HepG2 (cell line): ENCODE results near the gene ATXN2. TPM values are rescaled to one million over a fixed set of nuclear protein-coding genes. Genes with fewer than 3 reads are reported as not detected.

Experiments
- ATAC-seq: fragments of 200-7000 bp; cut with Tn5 transposase; 3 replicates; pipeline ENCODE4 v1.9.1; 2020; ENCODE audit warnings: mild to moderate bottlenecking, moderate library complexity
- BruUV-seq: library from RNA; stranded (reverse); fragments of 400-500 nt; replicated peaks from 2 replicates; lab custom pipeline; 2021; lab: Mats Ljungman, UMichigan
- CTCF ChIA-PET: fragments of 300-600 bp; formaldehyde crosslinking; extraction: SDS; loops from one replicate; lab custom pipeline; 2021; ENCODE audit warnings: low total read pairs, inconsistent platforms, low intra/inter-chr PET ratio; lab: Yijun Ruan, JAX
- POLR2A ChIA-PET: fragments of 350-600 bp; sonication (Branson Sonifier 250); formaldehyde crosslinking; loops from one replicate; lab custom pipeline; 2020; ENCODE audit warnings: antibody characterized with exemption, inconsistent platforms; lab: Yijun Ruan, JAX
- DNase-seq: peaks from one replicate; pipeline ENCODE4 v3.0.0-alpha.2; 2015; ENCODE audit warnings: low spot score
- FAIRE-seq: peaks from 3 replicates; lab custom pipeline; 2011; peaks lifted over from hg19 to GRCh38; lab: Jason Lieb, UNC
- H2AFZ ChIP-seq: one replicate; pipeline ENCODE4 v1.6.1; 2011; ENCODE audit warnings: low read length, inconsistent platforms
- H3K27ac ChIP-seq: fragments of 300-600 bp; 3 replicates; pipeline ENCODE4 v1.8.0; 2011; ENCODE audit warnings: mixed run types, mild to moderate bottlenecking, mixed read lengths, low read length, inconsistent platforms; ENCODE audit not compliant: insufficient read depth; ENCODE audit errors: extremely low read length
- H3K27me3 ChIP-seq, 2 experiments: fragments of 200-600 bp in 1 of 2; 2 replicates in 1 of 2; 3 replicates in 1 of 2; pipeline versions ENCODE4 v1.6.0 to v1.8.0; 2011; ENCODE audit warnings: low read length in 2 of 2, mild to moderate bottlenecking in 2 of 2, moderate library complexity in 2 of 2, inconsistent platforms in 1 of 2; ENCODE audit not compliant: insufficient read depth in 2 of 2, control insufficient read depth in 1 of 2
- H3K36me3 ChIP-seq, 2 experiments: fragments of 200-600 bp in 1 of 2; replicated peaks in 1 of 2; 2 replicates in 1 of 2; 3 replicates in 1 of 2; pipeline versions ENCODE4 v1.5.1 to v1.8.0; 2011; ENCODE audit warnings: low read length in 2 of 2, inconsistent platforms in 1 of 2; ENCODE audit not compliant: insufficient read depth in 2 of 2, control insufficient read depth in 1 of 2
- H3K4me1 ChIP-seq: 2 replicates; pipeline ENCODE4 v1.5.1; 2012; ENCODE audit warnings: low read length, inconsistent platforms; ENCODE audit not compliant: insufficient read depth
- H3K4me2 ChIP-seq: 2 replicates; pipeline ENCODE4 v1.6.0; 2011; ENCODE audit warnings: low read depth, low read length, inconsistent platforms
- H3K4me3 ChIP-seq, 3 experiments: fragments of 200-600 bp in 1 of 3; sonication (generic), shearing (Covaris generic) in 1 of 3; replicated peaks in 1 of 3; 2 replicates each; pipeline ENCODE4 v1.5.1; 2011 to 2016; ENCODE audit warnings: low read length in 3 of 3, inconsistent platforms in 2 of 3, low read depth in 2 of 3, mild to moderate bottlenecking in 2 of 3, control low read depth in 1 of 3, mixed read lengths in 1 of 3; ENCODE audit not compliant: insufficient read depth in 1 of 3
- H3K79me2 ChIP-seq: one replicate; pipeline ENCODE4 v1.6.1; 2011; ENCODE audit warnings: low read length, inconsistent platforms; ENCODE audit not compliant: insufficient read depth
- H3K9ac ChIP-seq: 2 replicates; pipeline ENCODE4 v1.6.0; 2011; ENCODE audit warnings: mild to moderate bottlenecking, low read depth, low read length, inconsistent platforms; ENCODE audit not compliant: insufficient read depth
- H3K9me3 ChIP-seq: 2 replicates; pipeline ENCODE4 v1.5.1; 2012; ENCODE audit warnings: mild to moderate bottlenecking, low read length
- H4K20me1 ChIP-seq: 2 replicates; pipeline ENCODE4 v1.6.0; 2011; ENCODE audit warnings: inconsistent platforms, mild to moderate bottlenecking, low read length, moderate library complexity; ENCODE audit not compliant: insufficient read depth
- FOSL1 ChIP-seq: sonication (generic); formaldehyde crosslinking; IDR thresholded peaks from 2 replicates; pipeline ENCODE4 v1.9.0; 2021; ENCODE audit warnings: missing genetic modification reagents, borderline replicate concordance
- HNF4A ChIP-seq: sonication (generic); formaldehyde crosslinking; IDR thresholded peaks from 2 replicates; pipeline ENCODE4 v1.4.0; 2020; ENCODE audit warnings: missing genetic modification reagents
- NFE2L2 ChIP-seq: fragments of 150-350 bp; IDR thresholded peaks from 2 replicates; pipeline ENCODE4 v1.6.1; 2014; ENCODE audit warnings: low read length
- SIN3B ChIP-seq: fragments of 150-350 bp; IDR thresholded peaks from 2 replicates; pipeline ENCODE4 v1.6.1; 2014; ENCODE audit warnings: low read length
- ZBTB3 ChIP-seq: sonication (generic); formaldehyde crosslinking; IDR thresholded peaks from 2 replicates; pipeline ENCODE4 v1.4.0; 2020; ENCODE audit warnings: low read depth, mild to moderate bottlenecking, moderate library complexity, missing genetic modification reagents, borderline replicate concordance
- ZFP36L2 ChIP-seq: sonication (generic); formaldehyde crosslinking; IDR thresholded peaks from 2 replicates; pipeline ENCODE4 v1.4.0; 2020; ENCODE audit warnings: missing genetic modification reagents
- WGBS: methylation state at CpG from one replicate; pipeline ENCODE4 v1.1.6; 2017; ENCODE audit warnings: low lambda C conversion rate; 5-methylcytosine and 5-hydroxymethylcytosine counted together
- in situ Hi-C: cut with HindIII; loops from 2 replicates; pipeline ENCODE4 v1.10.0; 2017; ENCODE audit warnings: low pct_unique_long_range_greater_than_20kb; ENCODE audit not compliant: extremely low pct_ligation_motif_present
- intact Hi-C: fragments of 100-400 bp; cut with micrococcal nuclease; formaldehyde crosslinking; loops from one replicate; pipeline ENCODE4 v1.10.0; 2022; ENCODE audit not compliant: unreplicated experiment
- polyA plus RNA-seq, 8 experiments: library from polyadenylated mRNA; depleted of rRNA in 3 of 8; stranded (reverse) in 7 of 8; unstranded in 1 of 8; fragments of >200 nt; fragmentation: Illumina TruSeq in 4 of 8; extraction: Trizol in 4 of 8; gene quantifications; 2 replicates each; pipeline versions ENCODE4 v1.2.1 to v1.2.3, GENCODE V29; 2011 to 2016; ENCODE audit warnings: low read depth in 4 of 8, missing spikeins in 1 of 8, mixed read lengths in 1 of 8; ENCODE audit not compliant: insufficient read depth in 1 of 8
- total RNA-seq, 5 experiments: library from RNA; depleted of rRNA; stranded (reverse); fragments of >200 nt; fragmentation: Illumina TruSeq; extraction: Trizol; gene quantifications; 2 replicates each; pipeline ENCODE4 v1.2.3, GENCODE V29; 2016; ENCODE audit warnings: low read depth in 1 of 5
- TF ChIP-seq, protein P1 (sequence below): sonication (generic); formaldehyde crosslinking; IDR thresholded peaks from 2 replicates; pipeline ENCODE4 v1.4.0; 2020; ENCODE audit warnings: missing genetic modification reagents, borderline replicate concordance
- TF ChIP-seq, protein P2 (sequence below): sonication (generic); formaldehyde crosslinking; IDR thresholded peaks from 2 replicates; pipeline ENCODE4 v1.9.0; 2021; ENCODE audit warnings: mild to moderate bottlenecking, missing genetic modification reagents
- TF ChIP-seq, protein P3 (sequence below): sonication (generic); formaldehyde crosslinking; IDR thresholded peaks from 2 replicates; pipeline ENCODE4 v1.5.0; 2020; ENCODE audit warnings: missing genetic modification reagents, mild to moderate bottlenecking, borderline replicate concordance

Gene ATXN2
- total and polyA plus RNA-seq, 2 of the 13 experiments (the other 11 are each of a cell fraction or from before 2014, with no cell fraction given): 18.1 to 27.1 TPM

DNA sequence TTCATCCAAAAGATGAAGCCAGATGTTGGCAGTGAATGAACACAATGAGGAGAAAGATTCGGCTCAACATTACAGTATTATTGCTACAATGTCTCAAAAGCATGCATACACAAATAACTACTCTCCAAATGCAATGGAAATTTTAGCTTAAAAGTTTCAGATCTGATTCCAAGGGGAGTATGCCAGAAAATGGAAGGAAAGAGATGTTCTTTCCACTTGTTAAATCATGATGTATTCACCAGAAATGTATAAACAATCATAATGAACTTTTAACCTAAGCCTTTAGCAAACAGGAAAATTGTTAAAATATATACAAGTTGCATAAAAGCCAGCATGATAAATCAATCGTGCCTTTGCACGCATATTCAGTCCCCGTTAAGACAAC lies 131.3 kb downstream of the ATXN2 start (continued):
- TF ChIP-seq, protein P1, sequence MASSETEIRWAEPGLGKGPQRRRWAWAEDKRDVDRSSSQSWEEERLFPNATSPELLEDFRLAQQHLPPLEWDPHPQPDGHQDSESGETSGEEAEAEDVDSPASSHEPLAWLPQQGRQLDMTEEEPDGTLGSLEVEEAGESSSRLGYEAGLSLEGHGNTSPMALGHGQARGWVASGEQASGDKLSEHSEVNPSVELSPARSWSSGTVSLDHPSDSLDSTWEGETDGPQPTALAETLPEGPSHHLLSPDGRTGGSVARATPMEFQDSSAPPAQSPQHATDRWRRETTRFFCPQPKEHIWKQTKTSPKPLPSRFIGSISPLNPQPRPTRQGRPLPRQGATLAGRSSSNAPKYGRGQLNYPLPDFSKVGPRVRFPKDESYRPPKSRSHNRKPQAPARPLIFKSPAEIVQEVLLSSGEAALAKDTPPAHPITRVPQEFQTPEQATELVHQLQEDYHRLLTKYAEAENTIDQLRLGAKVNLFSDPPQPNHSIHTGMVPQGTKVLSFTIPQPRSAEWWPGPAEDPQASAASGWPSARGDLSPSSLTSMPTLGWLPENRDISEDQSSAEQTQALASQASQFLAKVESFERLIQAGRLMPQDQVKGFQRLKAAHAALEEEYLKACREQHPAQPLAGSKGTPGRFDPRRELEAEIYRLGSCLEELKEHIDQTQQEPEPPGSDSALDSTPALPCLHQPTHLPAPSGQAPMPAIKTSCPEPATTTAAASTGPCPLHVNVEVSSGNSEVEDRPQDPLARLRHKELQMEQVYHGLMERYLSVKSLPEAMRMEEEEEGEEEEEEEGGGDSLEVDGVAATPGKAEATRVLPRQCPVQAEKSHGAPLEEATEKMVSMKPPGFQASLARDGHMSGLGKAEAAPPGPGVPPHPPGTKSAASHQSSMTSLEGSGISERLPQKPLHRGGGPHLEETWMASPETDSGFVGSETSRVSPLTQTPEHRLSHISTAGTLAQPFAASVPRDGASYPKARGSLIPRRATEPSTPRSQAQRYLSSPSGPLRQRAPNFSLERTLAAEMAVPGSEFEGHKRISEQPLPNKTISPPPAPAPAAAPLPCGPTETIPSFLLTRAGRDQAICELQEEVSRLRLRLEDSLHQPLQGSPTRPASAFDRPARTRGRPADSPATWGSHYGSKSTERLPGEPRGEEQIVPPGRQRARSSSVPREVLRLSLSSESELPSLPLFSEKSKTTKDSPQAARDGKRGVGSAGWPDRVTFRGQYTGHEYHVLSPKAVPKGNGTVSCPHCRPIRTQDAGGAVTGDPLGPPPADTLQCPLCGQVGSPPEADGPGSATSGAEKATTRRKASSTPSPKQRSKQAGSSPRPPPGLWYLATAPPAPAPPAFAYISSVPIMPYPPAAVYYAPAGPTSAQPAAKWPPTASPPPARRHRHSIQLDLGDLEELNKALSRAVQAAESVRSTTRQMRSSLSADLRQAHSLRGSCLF (CRISPR knock-in tag): no peak
- no peak for TF ChIP-seq ZFP36L2 (CRISPR knock-in tag)

DNA sequence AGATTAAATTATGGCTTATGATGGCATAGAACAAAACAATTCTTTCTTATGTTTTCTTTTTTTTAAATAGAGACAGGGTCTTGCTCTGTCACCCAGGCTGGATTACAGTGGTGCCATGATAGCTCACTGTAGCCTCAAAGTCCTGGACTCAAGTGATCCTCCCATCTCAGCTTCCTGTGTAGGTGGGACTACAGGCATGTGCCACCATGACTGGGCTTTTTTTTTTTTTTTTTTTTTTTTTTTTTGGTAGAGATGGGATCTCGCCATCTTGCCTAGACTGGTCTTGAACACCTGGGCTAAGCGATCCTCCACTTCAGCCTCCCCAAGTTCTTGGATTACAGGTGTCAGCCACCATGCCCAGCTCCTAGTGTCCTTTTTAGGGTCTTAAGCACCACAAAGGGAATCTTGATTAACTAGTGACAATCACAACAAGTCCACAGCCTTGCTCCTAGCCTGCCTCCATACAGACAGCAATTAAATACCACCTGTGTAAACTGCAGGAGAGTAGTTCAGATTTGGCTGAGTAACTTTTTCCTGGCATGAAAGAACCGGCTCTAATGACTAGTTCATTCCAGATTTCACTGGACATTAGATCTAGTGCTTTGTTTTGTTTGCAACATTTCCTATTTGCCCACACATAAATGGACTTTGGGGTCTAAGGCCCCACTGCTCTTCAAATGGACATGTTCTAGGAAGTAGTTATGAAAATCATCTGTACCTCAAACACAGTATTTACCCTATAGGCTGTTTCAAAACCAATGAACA lies 131.8 kb downstream of the ATXN2 start:
- POLR2A ChIA-PET: no interaction called here
- H3K4me3 ChIP-seq: no peak overlapping the region
- no peaks in the 10 kb centered on the region for H3K79me2 ChIP-seq
- CTCF ChIA-PET: no interaction called here
- no peak overlapping the region for H3K9ac ChIP-seq
- H3K9me3 ChIP-seq: no peaks in the 10 kb centered on the region
- peak overlapping the region; percentile 62 for H3K27ac ChIP-seq
- H3K4me2 ChIP-seq: no peak overlapping the region
- H3K4me1 ChIP-seq: peaks cover 15% of the 10 kb centered on the region
- intact Hi-C loops: no loop called here
- peaks cover 8% of the 10 kb centered on the region; the same call in 1 of the 2 replicates for H4K20me1 ChIP-seq
- no peaks in the 10 kb centered on the region for H3K27me3 ChIP-seq
- WGBS: 86% methylated on average over 3 of the region's 3 CpGs
- peaks cover 16 to 54% of the 10 kb centered on the region in 2 experiments for H3K36me3 ChIP-seq
- peak; percentile 49 for ATAC-seq
- H2AFZ ChIP-seq: no peak overlapping the region
- no TSS peak for BruUV-seq
- peak; percentile 36 for DNase-seq
- in situ Hi-C loops: no loop called here
- TF ChIP-seq HNF4A (CRISPR knock-in tag) (0 out of 2 replicates have a peak, but pooled peaks have one; percentile 27), ZBTB3 (CRISPR knock-in tag) (no peak), FOSL1 (CRISPR knock-in tag) (no peak), SIN3B (no peak), NFE2L2 (peak; percentile 45; the same call in 1 of the 2 replicates)
- TF ChIP-seq, protein P2, sequence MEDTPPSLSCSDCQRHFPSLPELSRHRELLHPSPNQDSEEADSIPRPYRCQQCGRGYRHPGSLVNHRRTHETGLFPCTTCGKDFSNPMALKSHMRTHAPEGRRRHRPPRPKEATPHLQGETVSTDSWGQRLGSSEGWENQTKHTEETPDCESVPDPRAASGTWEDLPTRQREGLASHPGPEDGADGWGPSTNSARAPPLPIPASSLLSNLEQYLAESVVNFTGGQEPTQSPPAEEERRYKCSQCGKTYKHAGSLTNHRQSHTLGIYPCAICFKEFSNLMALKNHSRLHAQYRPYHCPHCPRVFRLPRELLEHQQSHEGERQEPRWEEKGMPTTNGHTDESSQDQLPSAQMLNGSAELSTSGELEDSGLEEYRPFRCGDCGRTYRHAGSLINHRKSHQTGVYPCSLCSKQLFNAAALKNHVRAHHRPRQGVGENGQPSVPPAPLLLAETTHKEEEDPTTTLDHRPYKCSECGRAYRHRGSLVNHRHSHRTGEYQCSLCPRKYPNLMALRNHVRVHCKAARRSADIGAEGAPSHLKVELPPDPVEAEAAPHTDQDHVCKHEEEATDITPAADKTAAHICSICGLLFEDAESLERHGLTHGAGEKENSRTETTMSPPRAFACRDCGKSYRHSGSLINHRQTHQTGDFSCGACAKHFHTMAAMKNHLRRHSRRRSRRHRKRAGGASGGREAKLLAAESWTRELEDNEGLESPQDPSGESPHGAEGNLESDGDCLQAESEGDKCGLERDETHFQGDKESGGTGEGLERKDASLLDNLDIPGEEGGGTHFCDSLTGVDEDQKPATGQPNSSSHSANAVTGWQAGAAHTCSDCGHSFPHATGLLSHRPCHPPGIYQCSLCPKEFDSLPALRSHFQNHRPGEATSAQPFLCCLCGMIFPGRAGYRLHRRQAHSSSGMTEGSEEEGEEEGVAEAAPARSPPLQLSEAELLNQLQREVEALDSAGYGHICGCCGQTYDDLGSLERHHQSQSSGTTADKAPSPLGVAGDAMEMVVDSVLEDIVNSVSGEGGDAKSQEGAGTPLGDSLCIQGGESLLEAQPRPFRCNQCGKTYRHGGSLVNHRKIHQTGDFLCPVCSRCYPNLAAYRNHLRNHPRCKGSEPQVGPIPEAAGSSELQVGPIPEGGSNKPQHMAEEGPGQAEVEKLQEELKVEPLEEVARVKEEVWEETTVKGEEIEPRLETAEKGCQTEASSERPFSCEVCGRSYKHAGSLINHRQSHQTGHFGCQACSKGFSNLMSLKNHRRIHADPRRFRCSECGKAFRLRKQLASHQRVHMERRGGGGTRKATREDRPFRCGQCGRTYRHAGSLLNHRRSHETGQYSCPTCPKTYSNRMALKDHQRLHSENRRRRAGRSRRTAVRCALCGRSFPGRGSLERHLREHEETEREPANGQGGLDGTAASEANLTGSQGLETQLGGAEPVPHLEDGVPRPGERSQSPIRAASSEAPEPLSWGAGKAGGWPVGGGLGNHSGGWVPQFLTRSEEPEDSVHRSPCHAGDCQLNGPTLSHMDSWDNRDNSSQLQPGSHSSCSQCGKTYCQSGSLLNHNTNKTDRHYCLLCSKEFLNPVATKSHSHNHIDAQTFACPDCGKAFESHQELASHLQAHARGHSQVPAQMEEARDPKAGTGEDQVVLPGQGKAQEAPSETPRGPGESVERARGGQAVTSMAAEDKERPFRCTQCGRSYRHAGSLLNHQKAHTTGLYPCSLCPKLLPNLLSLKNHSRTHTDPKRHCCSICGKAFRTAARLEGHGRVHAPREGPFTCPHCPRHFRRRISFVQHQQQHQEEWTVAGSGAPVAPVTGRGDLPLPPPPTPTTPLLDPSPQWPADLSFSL: no peak
- TF ChIP-seq, protein P3, sequence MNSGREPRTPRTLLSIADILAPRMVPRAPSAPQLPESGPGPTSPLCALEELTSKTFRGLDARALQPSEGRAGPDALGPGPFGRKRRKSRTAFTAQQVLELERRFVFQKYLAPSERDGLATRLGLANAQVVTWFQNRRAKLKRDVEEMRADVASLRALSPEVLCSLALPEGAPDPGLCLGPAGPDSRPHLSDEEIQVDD (CRISPR knock-in tag): no peak
- peak; percentile 15 for FAIRE-seq
